M059J (cell line): ENCODE data around the gene TACR1. TPM values are rescaled to one million over a fixed set of nuclear protein-coding genes. Genes with fewer than 3 reads are reported as not detected.
"Not testable (repeated sequence)": the region's sequence is repeated elsewhere in the genome, so short reads cannot be mapped to it uniquely, and the experiment has no call there.

Experiments
- DNase-seq: peaks from one replicate; pipeline ENCODE4 v3.0.0-alpha.2; 2012; ENCODE audit warnings: low read depth
- total RNA-seq: library from RNA; depleted of rRNA; stranded (reverse); fragments of >200 nt; shearing (Covaris generic); gene quantifications from 2 replicates; pipeline ENCODE4 v1.2.3, GENCODE V29; 2014

TACR1 gene
- total RNA-seq, 1 experiment from 2014 or later: 0.25 TPM

- DNase-seq: no peak
These were observed 4.1 kb downstream of the TACR1 start for GRCh38 chr2:75195076-75195691.

GRCh38 chr2:75194184-75194868 lies 5.0 kb downstream of the TACR1 start:
- no peak for DNase-seq

GRCh38 chr2:75192496-75192895 lies 6.8 kb downstream of the TACR1 start:
- no peak for DNase-seq

- no peak for DNase-seq
These were observed 8.9 kb downstream of the TACR1 start for GRCh38 chr2:75190271-75190990.

- DNase-seq: peak; percentile 11
These were observed 12.5 kb downstream of the TACR1 start for GRCh38 chr2:75186821-75187220.

- DNase-seq: no peak
These were observed 16.7 kb downstream of the TACR1 start for GRCh38 chr2:75182606-75183005.

- no peak for DNase-seq
These were observed 18.8 kb downstream of the TACR1 start for GRCh38 chr2:75180476-75180875.

GRCh38 chr2:75177427-75177826 lies 21.9 kb downstream of the TACR1 start:
- DNase-seq: no peak

- no peak for DNase-seq
These were observed 23.9 kb downstream of the TACR1 start for GRCh38 chr2:75175456-75175855.

GRCh38 chr2:75174981-75175380 lies 24.3 kb downstream of the TACR1 start:
- peak; percentile 9 for DNase-seq

- DNase-seq: no peak
These were observed 24.8 kb downstream of the TACR1 start for GRCh38 chr2:75174519-75174918.

GRCh38 chr2:75173740-75174139 lies 25.6 kb downstream of the TACR1 start:
- no peak for DNase-seq

GRCh38 chr2:75171423-75171822 lies 27.9 kb downstream of the TACR1 start:
- DNase-seq: not testable (repeated sequence)

- DNase-seq: no peak
These were observed 28.4 kb downstream of the TACR1 start for GRCh38 chr2:75170889-75171288.

GRCh38 chr2:75168186-75168585 lies 31.1 kb downstream of the TACR1 start:
- DNase-seq: no peak

GRCh38 chr2:75166491-75166890 lies 32.8 kb downstream of the TACR1 start:
- DNase-seq: no peak

- DNase-seq: peak; percentile 26
These were observed 36.4 kb downstream of the TACR1 start for GRCh38 chr2:75162897-75163296.

- no peak for DNase-seq
These were observed 37.1 kb downstream of the TACR1 start for GRCh38 chr2:75162259-75162658.

GRCh38 chr2:75157435-75157834 lies 41.9 kb downstream of the TACR1 start:
- DNase-seq: peak; percentile 42

GRCh38 chr2:75155115-75155514 lies 44.2 kb downstream of the TACR1 start:
- DNase-seq: no peak

- DNase-seq: no peak
These were observed 46.1 kb downstream of the TACR1 start for GRCh38 chr2:75153221-75153620.

- DNase-seq: not testable (repeated sequence)
These were observed 47.1 kb downstream of the TACR1 start for GRCh38 chr2:75152243-75152642.

- not testable (repeated sequence) for DNase-seq
These were observed 51.4 kb downstream of the TACR1 start for GRCh38 chr2:75147884-75148283.
